GM18868 (cell line): ENCODE data around the gene PNMA8C.
"Not testable (repeated sequence)": the region's sequence is repeated elsewhere in the genome, so short reads cannot be mapped to it uniquely, and the experiment has no call there.

Experiments
- ATAC-seq: cut with Tn5 transposase; IDR thresholded peaks from one replicate; pipeline ENCODE4 v1.9.1; 2021; ENCODE audit warnings: mild to moderate bottlenecking, moderate library complexity; ENCODE audit not compliant: unreplicated experiment

The PNMA8C gene

GRCh38 chr19:46448601-46449000 lies 19.9 kb upstream of the PNMA8C start:
- no peak for ATAC-seq

- ATAC-seq: no peak
These were observed 19.1 kb upstream of the PNMA8C start for GRCh38 chr19:46447824-46448223.

DNA sequence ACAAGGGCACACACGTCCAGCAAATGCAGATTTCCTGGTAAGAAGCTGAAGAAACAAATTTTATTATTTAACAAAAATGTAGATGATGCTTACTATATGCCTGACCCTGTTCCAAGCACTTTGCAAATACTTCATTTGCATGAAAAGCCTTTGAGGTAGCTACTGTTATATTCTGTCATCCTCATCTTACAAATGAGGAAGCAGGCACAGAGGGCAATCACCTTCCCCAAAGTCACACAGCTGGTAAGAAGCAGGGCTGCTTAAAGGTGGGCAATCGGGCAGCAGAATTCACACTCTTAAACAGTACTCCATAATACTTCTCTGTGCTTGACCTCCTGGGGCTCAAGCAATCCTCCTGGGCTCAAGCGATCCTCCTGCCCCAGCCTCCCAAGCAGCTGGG lies 18.3 kb upstream of the PNMA8C start:
- ATAC-seq: no peak

DNA sequence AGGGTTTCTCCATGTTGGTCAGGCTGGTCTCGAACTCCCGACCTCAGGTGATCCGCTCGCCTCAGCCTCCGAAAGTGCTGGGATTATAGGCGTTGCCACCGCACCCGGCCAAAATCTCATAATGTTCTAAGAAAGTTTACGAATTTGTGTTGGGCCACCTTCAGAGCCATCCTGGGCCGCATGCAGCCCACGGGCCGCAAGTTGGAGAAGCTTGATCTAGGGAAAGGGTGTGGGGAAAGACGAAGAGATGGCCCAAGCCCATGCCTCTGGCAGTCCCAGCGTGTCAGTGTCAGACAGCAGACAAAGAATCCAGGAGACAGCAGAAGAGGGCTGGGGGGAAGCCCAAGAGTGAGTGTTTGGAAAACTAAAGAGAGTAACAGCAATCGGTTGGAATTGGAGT lies 17.3 kb upstream of the PNMA8C start:
- ATAC-seq: no peak

DNA sequence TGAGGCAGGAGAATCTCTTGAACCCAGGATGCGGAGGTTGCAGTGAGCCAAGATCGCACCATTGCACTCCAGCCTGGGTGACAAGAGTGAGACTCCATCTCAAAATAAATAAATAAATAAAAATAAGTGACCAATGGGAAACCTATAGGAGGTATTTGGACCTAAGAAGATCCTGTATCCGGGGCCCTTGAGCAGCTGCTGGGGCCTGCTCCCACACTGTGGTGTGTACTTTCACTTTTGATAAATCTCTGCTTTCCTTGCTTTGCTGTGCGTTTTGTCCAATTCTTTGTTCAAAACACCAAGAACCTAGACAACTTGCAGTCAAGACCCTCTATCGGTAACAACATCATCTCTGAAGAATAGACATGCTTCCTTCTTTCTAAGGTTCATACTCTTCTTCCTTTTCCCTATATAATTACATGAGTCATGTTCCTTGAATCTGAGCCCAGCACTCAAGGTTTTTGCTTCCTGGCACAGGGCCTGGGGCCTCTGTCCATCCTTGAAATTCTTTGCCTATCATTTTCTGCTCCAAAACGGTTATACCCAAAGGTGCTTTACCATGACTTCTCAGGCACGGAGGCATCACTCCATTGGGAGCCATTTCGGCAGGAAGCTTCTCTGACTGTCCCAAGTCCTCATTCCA lies 14.2 kb upstream of the PNMA8C start:
- no peak for ATAC-seq

DNA sequence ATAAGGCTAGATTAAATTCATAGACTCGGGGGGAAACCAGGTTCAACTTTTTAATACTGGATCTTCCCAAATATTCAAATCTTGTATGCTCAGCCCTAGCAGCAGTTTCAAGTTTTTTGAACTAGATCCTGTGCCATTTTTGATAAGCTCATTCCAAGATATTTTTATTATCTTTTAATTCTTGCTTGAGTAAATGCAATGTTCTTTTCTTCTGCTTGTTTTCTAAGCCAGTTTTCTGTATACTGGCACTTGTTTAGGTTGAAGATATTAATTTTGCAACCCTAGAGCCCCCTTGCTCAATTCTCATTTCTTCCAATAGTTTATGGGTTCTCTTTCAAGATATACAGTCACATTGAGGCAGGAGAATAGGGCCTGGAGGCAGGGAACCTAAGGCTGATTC lies 13.1 kb upstream of the PNMA8C start:
- no peak for ATAC-seq

DNA sequence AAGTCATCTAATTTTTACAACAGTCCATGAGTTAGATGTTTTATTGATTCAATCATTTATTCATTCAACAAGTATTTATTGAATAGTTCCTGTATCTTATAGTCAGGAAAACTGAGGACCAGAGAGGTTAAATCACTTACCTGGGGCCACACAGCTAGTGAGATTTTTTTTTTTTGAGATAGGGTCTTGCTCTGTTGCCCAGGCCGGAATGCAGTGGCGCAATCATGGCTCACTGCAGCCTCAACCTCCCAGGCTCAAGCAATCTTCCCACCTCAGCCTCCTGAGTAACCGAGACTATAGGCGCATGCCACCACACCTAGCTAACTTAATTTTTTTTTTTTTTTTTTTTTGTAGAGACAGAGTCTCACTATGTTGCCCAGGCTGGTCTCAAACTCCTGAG lies 7.0 kb upstream of the PNMA8C start:
- not testable (repeated sequence) for ATAC-seq

GRCh38 chr19:46435009-46435408 lies 6.3 kb upstream of the PNMA8C start:
- ATAC-seq: no peak

GRCh38 chr19:46433470-46433869 lies 4.7 kb upstream of the PNMA8C start:
- ATAC-seq: not testable (repeated sequence)

DNA sequence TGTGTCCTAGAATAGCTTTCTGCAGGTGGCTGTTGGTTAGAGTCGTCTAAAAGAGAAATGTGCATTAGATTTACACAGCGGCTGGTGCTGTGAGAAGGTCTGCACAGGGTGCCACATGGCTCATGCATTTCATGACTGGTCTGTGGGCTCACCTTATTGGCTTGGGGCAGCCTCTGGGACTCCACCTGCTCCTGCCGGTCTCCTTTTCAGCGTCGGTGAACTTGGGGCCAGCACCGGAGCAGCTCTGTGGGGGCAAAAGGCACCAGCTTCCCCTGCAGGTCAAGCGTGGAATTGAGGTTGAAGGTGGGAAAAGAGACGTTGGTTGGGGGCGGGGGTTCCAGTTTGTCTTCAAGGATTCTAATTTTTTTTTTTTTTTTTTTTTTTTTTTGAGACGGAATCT lies 3.1 kb upstream of the PNMA8C start:
- ATAC-seq: no peak

DNA sequence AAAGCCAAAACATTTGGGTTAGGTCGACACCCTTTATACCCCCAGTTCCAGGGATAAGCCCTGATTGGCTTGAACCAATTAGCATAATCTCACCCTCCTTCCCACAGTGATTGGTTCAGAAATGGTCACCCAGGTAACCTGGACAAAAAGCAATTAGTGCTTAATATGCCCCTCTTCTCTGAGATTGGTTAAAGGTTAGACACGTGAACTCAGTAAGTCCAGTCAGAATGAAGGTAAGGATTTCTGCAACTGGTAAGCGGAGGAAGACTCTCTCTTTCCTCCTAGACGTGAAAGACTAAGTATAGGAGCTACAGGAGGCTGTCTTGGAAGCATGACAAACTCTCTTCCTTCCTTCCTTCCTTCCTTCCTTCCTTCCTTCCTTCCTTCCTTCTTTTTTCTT lies 1.3 kb upstream of the PNMA8C start:
- ATAC-seq: no peak

DNA sequence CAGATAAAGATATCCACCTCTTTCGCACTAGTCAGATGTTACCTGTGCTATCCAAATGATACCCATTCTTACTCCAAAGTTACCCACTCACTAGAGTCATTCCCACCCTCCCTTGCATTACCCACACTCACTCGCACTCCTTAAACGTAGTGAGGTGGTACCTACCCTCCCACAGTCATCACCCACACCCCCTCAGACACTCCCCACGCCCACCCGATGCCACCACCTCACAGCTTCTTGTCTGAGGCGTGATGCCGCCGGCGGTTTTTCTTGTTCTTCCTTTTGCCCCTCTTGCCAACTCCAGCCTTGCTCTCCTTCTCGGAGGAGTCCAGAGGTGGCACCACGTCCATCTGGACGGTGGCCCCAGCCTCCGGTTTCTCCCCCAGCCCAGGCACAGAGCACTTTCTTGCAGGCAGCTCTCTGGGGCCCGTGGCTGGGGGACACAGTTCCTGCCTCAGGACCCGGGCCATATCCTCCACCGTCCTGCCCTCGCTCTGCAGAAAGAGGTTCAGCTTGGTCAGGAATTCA lies 1.2 kb downstream of the PNMA8C start:
- no peak for ATAC-seq

DNA sequence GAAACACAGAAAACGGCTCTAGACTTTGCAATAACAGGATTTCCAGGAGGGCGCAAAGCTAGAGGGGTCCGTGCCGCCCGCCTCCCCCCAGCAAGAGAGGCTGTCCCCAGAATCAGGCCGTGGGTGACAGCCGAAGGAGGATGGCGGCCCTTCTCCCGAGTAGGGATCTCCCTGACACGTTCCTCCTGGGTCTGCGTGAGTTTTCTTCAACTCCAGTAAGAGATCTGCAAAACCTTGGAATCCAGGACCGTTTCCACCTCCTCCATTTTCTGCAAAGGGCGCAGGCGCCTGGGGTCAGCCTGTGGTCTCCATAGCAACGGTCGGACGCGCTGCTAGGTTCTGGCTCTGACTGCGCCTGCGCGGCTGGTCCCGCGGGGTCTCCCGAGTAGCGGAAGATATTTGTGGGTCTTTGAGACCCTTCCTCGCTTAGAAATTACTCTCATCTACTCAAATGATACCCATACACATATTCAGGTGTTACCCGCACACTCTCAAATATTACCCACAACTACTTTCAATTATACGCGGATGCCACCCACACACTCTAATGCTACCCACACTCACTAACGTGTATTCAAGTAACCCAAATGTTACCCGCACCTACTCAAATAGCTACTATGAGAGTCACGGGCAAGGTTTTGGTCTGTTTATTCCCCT lies 2.1 kb downstream of the PNMA8C start:
- ATAC-seq: no peak

DNA sequence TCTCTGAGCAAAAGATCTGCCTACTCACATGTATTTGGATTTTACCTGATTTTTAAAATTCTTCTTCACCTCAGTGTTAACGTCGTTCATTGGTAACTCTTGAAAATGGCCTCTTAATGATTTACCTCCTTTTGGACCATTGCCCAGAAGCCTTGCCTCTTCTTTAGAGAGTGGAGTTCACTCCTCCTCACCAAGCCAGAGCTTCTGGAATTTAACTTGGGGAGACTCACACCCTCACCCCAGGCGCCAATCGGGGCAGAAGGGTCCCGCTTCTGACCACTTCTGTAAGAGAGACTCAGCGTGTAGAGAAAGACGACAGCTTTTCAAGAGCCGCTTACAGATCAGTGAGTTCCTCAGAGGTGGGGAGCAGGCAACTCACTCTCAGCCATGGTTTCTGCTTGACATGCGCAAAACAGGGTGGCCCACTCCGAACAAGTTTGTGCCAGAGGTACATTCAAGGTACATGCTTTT lies 2.7 kb downstream of the PNMA8C start:
- ATAC-seq: no peak

GRCh38 chr19:46423188-46423587 lies 5.5 kb downstream of the PNMA8C start:
- no peak for ATAC-seq

GRCh38 chr19:46422344-46422743 lies 6.4 kb downstream of the PNMA8C start:
- no peak for ATAC-seq

GRCh38 chr19:46420056-46420455 lies 8.7 kb downstream of the PNMA8C start:
- no peak for ATAC-seq

DNA sequence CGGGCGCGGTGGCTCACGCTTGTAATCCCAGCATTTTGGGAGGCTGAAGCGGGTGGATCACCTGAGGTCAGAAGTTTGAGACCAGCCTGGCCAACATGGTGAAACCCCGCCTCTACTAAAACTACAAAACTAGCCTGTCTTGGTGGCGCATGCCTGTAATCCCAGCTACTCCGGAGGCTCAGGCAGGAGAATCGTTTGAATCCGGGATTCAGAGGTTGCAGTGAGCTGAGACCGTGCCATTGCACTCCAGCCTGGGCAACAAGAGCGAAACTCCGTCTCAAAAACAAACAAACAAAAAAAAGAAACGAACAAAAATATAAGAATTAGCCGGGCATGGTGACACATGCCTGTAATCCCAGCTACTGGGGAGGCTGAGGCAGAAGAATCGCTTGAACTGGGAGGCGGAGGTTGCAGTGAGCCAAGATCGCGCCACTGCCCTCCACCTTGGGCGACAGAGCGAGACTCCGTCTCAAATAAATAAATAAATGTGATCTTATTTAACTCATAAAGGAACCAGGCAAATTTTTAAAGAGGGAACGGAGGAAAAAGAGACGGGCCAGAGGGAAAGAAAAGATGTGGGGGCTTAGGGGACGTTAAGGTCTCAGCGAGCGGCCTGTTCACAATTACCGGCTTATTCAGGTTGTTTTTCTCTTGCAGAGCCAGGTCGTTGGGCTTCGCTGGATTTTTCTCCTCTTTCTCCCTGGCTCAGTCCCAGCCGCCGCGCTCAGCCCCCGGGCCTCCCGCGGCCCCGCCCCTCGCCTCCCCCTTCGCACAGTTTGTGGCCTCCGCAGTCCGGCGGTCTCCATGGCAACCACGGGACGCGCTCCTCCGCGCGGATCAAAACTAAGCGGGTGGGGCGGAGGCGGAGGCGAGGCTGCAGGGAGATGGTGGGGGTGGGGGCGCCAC lies 12.7 kb downstream of the PNMA8C start:
- not testable (repeated sequence) for ATAC-seq

DNA sequence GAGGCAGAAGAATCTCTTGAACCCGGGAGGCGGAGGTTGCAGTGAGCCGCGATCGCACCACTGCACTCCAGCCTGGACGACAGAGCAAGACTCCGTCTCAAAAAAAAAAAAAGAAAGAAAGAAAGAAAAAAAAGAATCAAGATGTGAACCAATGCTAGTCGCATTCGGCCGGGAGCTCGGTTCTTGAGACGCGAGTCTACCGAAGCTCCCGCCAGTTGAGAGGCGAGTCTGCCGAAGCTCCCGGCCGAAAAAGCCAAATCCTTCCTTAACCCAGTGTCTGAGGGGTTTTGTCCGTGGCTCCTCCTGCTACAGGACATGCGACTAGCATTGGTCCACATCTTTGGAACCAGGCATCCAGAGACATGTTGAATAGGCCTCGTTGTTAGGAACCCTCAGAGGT lies 13.8 kb downstream of the PNMA8C start:
- ATAC-seq: not testable (repeated sequence)

GRCh38 chr19:46413262-46414031 lies 15.3 kb downstream of the PNMA8C start, which contains the start of gene CCDC8:
TSS of gene CCDC8 (minus strand) at chr19:46413564. CDS start at chr19:46412810, 754 bp downstream.
- ATAC-seq: no peak
